ENCODE data around the gene SPATA13.

The SPATA13 gene

DNA sequence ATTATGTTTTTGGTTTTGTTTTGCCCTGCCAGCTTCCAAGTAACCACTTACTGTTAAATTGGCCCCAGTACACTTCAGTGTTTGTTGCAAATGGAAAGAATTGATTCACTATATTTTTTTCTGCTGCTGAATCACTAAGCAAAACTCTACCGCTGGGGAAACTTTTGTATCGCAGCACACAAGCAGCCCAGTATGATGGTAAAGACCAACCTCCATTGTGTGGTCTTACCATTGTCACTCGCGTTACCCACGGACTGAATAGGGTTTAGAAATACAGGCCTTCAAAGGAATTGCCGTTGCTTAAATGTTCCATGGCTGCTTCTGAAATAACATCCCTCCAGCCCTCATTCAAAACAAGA lies 7.9 kb downstream of the SPATA13 start:
- DNase-seq = no peak

DNA sequence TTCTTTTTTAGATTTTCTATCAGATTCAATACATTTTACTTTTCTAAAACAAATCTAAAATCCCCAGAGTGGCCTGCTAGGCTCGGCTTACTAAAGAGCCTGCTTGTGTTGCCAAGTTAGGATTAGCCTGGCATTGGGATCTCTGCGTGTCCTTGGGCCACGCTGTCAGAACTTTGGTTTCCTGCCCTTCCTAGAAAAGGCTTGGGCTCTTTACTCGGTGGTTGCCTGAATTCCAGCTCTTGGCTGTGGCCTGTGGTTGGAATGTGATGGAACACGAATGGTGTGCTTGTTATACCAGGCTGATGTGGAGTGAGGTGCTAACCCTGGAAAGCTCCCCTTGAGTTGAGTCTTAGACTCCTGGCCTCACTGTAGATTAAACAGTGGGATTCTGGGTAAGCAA lies 8.5 kb downstream of the SPATA13 start:
- no peak for DNase-seq

- no peak for DNase-seq
These were observed 11.6 kb downstream of the SPATA13 start for GRCh38 chr13:24172071-24172470.

DNA sequence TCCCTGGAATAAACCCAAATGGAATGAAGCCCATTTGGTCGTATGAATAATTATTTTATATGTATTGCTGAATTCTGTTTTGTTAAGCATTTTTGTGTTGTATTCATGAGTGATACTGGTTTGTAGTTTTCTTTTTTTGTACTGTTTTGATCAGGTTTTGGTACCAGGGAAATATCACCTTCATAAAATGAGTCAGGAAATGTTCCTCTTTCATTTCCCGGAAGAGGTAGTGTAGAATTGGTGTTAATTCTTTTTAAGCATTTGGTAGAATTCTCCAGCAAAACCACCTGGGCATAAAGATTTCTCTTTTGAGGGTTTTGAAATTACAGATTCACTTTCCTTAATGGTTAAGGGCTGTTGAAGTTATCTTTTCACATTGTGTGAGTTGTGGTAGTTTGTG lies 13.3 kb downstream of the SPATA13 start:
- no peak for DNase-seq

DNA sequence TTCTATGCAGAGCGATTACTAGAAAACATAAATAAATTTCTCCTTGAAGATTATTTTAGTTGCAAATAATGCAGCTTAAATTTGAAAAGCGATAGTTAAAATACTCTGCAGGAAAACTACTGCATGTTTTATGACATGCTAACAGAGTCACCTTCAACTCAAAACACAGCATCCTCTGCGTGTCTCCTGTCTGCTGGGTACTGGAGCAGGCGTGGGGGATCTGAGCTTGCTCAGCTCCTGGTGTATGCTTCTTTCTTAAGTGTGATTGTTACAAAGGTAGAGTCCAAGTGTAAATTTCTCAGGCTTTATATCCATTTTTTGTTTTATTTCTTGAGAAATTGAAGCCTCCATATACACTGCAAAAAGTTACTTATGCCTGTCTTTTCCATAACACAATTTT lies 15.3 kb downstream of the SPATA13 start:
- DNase-seq = no peak

- no peak for DNase-seq
These were observed 16.0 kb downstream of the SPATA13 start for GRCh38 chr13:24176351-24177101.

DNA sequence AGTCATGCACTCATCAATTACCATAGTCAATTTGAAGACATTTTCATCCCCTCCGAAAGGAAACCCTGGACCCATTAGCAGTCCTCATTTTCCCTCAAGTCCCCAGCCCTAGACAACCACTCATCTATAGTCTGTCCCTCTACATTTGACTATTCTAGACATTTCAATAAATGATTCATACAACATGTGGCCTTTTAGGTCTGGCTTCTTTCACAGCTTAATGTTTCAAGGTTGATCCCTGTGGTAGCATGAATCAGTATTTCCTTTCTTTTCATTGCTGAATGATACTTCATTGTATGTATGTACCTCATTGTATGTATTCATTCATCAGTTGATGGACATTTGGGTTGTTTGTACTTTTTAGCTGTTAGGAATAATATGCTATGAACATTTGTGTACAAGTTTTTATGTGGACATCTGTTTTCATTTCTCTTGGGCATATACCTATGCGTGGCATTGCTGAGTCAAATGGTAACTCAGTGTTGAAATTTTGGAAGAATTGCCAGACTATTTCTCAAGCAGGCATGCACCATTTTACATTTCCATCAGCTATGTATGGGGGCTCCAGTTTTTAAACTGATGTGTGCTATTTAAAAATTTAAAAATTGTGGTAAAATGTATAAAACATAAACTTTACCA lies 18.4 kb downstream of the SPATA13 start:
- DNase-seq = no peak

DNA sequence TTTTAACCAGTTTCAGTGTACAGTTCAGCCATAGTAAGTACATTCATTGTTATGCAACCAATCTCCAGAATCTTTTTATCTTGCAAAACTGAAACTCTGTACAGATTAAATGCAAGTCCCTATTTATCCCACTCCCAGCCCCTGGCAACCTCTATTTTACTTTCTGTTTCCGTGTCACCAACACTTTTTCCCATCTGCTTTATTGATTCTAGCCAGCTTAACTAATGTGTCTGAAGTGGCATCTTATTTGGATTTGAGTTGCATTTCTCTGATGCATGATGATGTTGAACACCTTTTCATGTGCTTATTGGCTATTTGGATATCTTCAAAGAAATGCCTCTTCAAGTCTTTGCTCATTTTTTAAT lies 18.9 kb downstream of the SPATA13 start:
- no peak for DNase-seq

DNA sequence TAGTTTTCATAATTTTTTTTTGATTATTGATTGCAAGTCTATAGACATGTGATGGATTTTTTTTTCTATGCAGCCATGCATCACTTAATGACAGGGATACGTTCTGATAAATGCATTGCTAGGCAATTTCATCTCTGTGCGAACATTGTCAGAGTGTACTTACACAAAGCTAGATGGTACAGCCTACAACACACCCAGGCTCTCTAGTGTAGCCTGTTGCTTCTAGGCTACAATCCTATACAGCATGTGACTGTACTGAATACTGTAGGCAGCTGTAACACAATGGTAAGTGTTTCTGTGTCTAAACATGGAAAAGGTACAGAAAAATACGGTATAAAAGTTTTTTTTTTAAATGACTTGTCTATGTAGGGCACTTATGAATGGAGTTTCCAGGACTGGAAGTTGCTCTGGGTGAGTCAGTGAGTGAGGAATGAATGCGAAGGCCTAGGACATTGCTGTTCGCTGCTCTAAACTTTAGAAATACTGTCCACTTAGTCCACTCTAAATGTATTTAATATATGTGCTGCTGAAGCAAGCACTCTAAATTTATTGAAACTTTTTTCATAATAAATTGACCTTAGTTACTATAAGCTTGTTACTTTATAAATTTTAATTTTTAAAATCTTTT lies 20.3 kb downstream of the SPATA13 start:
- DNase-seq = no peak

DNA sequence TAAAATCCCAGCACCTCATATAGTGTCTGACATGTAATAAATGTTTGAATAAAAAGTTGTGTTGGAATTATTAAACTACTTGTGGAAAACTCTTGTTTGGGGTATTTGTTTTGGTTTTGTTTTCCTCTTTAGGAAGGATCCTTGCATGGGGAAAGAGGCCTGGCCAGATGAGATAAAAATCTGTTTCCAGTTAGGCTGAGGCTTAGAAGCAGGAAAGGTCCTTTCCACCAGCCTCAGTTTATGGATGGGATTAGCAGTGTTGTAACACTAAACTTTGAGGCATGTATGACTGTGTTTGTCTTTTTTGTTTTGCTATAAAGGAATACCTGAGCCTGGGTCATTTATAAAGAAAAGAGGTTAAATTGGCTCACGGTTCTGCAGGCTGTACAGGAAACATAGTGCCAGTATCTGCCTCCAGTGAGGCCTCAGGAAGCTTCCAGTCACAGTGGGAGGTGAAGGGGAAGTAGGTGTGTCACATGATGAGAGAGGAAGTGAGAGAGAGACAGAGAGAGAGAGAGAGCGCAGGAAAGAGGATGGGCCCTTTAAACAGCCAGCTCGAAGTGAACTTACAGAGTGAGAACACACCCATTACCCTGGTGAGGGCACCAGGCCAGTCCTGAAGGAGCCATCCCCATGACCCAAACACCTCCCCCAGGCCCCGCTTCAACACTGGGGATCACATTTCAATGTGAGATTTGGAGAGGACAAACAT lies 21.6 kb downstream of the SPATA13 start:
- no peak for DNase-seq

GRCh38 chr13:24182703-24183081 lies 22.2 kb downstream of the SPATA13 start:
- DNase-seq = no peak

DNA sequence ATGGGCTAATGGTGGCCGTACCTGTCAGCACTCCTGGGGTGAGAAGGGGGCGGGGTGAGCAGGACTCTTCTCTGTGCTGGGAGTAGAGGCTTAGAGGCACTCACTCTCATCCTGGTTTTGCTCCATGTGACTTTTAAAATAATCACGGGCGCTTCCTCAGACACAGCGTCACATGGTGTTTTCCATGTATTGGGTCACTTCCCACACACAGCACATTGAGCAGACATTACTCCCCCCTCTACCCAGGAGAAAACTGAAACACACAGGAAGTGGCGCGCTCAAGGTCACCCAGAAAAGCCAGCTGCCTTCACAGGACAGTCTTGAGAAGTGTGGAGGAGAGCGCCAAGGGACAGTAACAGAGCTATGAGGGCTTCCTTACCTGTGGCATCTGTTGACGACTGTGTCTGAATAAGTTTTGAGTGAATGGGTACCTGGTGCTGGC lies 23.2 kb downstream of the SPATA13 start:
- DNase-seq = no peak

DNA sequence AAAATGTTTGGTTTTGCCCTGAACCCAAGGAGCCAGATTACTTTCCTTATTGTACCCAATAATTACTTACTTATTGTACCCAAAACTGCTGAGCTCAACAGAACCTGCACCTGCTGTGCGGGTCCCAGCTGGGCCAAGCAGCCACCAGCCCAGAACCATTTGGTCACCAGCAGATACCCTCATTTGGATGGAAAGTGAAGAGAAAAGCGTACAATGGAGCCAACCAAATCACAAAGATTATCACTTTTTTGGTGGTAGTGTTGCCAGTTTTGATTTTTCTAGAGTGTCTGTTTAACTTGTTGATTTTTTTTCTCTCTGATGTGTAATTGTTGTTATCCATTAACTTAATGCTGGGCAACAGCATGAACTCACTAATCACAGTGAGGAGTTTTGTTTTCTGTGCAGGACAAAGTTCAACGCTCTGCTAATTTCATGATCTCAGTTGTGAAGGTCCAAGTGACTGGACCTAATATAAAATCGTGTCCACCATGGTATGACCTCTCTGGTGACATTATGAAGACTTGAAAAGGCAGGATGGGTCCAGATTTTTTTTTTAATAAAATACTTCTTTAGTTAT lies 23.8 kb downstream of the SPATA13 start:
- no peak for DNase-seq

- no peak for DNase-seq
These were observed 24.4 kb downstream of the SPATA13 start for GRCh38 chr13:24184882-24185281.

DNA sequence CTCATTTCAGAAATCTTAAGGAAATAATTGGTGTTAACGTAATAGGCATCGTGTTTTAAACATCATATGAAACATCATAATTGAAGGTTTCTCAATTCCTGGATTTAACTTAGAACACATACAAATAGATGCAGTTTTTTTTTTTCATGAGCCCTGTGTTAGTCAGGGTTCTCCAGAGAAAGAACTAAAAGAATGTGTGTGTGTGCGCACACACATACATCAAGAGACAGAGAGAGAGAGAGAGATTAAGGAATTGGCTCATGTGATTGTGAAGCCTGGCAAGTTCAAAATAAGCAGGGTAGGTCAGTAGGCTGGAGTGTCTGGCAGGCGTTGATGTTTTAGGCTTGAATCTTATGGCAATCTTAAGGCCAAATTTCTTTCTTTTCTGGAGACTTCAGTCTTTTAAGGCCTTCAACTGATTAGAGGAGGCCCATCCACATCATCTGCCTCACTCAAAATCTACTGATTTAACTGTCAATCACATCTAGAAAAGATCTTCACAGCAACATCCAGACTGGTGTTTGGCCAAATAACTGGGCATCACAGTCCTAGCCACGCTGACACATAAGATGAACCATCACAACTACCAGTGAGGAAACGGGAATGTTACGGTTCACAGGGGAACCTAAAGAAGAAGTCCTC lies 25.2 kb downstream of the SPATA13 start:
- DNase-seq = no peak

DNA sequence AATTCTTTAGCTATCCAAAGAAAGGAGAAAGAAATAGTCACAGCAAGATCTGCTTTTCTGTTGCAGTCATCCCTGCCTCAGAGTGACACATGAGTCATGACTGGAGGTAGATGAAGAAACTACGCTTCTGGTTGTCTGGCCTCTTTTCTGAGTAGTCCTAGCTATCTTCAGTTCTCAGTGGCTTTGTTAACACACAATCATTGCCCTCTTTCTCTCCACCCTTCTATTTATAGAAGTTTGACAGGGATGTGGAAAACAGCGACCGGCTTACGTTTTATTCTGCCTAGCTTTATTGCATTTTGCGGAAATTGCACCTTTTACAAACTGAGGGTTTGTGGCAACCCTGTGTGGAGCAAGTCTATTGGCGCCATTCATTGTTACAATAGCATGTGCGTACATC lies 26.7 kb downstream of the SPATA13 start:
- DNase-seq = peak in 1 of 2 donors; percentile 19

DNA sequence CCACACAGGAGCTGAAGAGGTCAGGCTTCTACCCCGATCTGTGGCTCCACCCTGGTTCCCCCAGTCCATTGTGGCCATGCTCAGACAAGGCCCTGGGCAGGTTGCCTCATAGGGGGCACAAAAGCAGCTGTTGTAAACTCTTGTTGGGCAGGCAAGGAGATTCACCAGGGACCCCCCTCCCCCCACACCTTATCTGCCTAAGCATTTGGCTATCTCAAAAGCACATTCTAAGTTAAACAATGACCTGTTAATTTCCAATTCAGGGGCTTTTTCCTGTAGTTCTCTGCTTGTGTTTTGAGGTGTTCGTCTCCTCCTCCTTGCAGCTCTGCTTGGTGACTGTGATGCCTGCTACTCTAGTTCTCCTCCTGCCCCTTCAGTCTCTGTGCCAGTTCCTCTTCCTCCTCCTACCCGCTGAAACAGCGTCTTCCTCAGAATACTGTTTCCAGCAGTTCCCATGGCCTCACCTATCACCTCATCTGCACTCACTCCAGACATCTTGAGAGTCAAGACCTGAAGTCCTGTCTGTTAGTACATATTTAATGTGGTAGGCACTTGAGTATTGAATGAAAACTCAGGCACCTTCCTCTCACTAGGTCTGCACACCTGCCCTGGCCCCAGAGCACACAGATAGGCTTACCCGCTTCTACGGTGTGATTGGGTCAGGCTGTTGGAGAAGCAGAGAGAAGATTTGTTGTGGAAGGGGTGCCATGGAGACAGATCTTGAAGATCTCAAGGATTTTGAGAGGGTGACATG lies 31.7 kb downstream of the SPATA13 start:
- DNase-seq = peak in 1 of 2 donors; percentile 61

GRCh38 chr13:24192811-24193162 lies 32.3 kb downstream of the SPATA13 start:
- DNase-seq = no peak

- DNase-seq = no peak
These were observed 33.9 kb downstream of the SPATA13 start for GRCh38 chr13:24194447-24194846.

- DNase-seq = no peak
These were observed 35.1 kb downstream of the SPATA13 start for GRCh38 chr13:24195626-24196025.

- peak in 1 of 2 donors; percentile 37 for DNase-seq
These were observed 36.2 kb downstream of the SPATA13 start for GRCh38 chr13:24196593-24197197.

DNA sequence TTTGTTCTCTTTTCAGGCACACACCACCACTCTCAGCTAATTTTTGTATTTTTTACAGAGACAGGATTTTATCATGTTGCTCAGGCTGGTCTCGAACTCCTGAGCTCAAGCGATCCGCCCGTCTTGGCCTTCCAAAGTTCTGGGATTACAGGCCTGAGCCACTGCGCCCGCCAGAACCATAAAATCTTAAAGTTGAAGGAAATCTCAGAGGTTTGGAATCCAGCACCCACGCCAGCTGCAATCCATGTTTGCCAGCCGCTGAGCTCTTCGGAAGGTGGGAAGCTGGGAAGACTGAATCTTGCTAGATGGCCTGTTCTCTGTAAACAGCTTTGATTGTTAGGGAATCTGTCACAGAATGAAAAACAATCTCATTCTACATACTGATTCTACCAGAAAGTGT lies 38.5 kb downstream of the SPATA13 start:
- no peak for DNase-seq
